H9 (cell line): ENCODE results near the gene STK38. TPM values are rescaled to one million over a fixed set of nuclear protein-coding genes. Genes with fewer than 3 reads are reported as not detected.

Experiments
- DNase-seq: peaks from one replicate; pipeline ENCODE4 v3.0.0-alpha.2; 2017
- H2AFZ ChIP-seq: one replicate; pipeline ENCODE4 v1.6.1; 2013; ENCODE audit warnings: mild to moderate bottlenecking, low read length, control low read depth, moderate library complexity
- H2AK5ac ChIP-seq: 2 replicates; pipeline ENCODE4 v1.6.1; 2013; ENCODE audit warnings: low read length, control low read depth, mixed read lengths; ENCODE audit not compliant: insufficient read length
- H2BK120ac ChIP-seq: one replicate; pipeline ENCODE4 v1.6.1; 2013; ENCODE audit warnings: low read depth, mild to moderate bottlenecking, low read length, control low read depth, inconsistent platforms; ENCODE audit not compliant: poor library complexity, severe bottlenecking
- H2BK12ac ChIP-seq: 2 replicates; pipeline ENCODE4 v1.6.1; 2013; ENCODE audit warnings: low read length, control low read depth, mixed read lengths, low read depth; ENCODE audit not compliant: insufficient read length
- H2BK15ac ChIP-seq: 2 replicates; pipeline ENCODE4 v1.6.1; 2013; ENCODE audit warnings: low read depth, low read length, control low read depth
- H2BK20ac ChIP-seq: one replicate; pipeline ENCODE4 v1.6.1; 2013; ENCODE audit warnings: low read depth, mild to moderate bottlenecking, low read length, control low read depth, inconsistent platforms; ENCODE audit not compliant: poor library complexity, severe bottlenecking
- H2BK5ac ChIP-seq: 2 replicates; pipeline ENCODE4 v1.6.1; 2013; ENCODE audit warnings: low read length, control low read depth, mixed read lengths; ENCODE audit not compliant: insufficient read length
- H3K14ac ChIP-seq: 2 replicates; pipeline ENCODE4 v1.6.1; 2013; ENCODE audit warnings: low read length, control low read depth; ENCODE audit not compliant: insufficient read depth
- H3K18ac ChIP-seq: 2 replicates; pipeline ENCODE4 v1.6.1; 2013; ENCODE audit warnings: low read depth, mild to moderate bottlenecking, mixed read lengths, low read length, control low read depth; ENCODE audit not compliant: insufficient read length
- H3K23ac ChIP-seq: 2 replicates; pipeline ENCODE4 v1.6.1; 2013; ENCODE audit warnings: low read length, control low read depth, mixed read lengths, low read depth; ENCODE audit not compliant: insufficient read length
- H3K23me2 ChIP-seq: 2 replicates; pipeline ENCODE4 v1.6.1; 2013; ENCODE audit warnings: low read depth, mild to moderate bottlenecking, mixed read lengths, low read length, control low read depth; ENCODE audit not compliant: insufficient read length, poor library complexity, severe bottlenecking
- H3K27ac ChIP-seq: 2 replicates; pipeline ENCODE4 v1.5.1; 2013; ENCODE audit warnings: low read length, control low read depth, mixed read lengths, low read depth; ENCODE audit not compliant: insufficient read length
- H3K27me3 ChIP-seq: 2 replicates; pipeline ENCODE4 v1.6.1; 2013; ENCODE audit warnings: low read length, control low read depth, inconsistent platforms; ENCODE audit not compliant: insufficient read depth
- H3K4ac ChIP-seq: 2 replicates; pipeline ENCODE4 v1.6.1; 2013; ENCODE audit warnings: low read depth, mild to moderate bottlenecking, control low read depth, inconsistent platforms, low read length, moderate library complexity
- H3K4me1 ChIP-seq: 2 replicates; pipeline ENCODE4 v1.6.1; 2013; ENCODE audit warnings: low read length, control low read depth, inconsistent platforms; ENCODE audit not compliant: insufficient read depth
- H3K4me2 ChIP-seq: 2 replicates; pipeline ENCODE4 v1.6.1; 2013; ENCODE audit warnings: low read length, control low read depth, mixed read lengths; ENCODE audit not compliant: insufficient read length, insufficient read depth
- H3K56ac ChIP-seq: 2 replicates; pipeline ENCODE4 v1.6.1; 2013; ENCODE audit warnings: low read depth, mild to moderate bottlenecking, mixed read lengths, low read length, control low read depth; ENCODE audit not compliant: insufficient read length
- H3K79me1 ChIP-seq: 2 replicates; pipeline ENCODE4 v1.6.1; 2013; ENCODE audit warnings: low read depth, mild to moderate bottlenecking, moderate library complexity, low read length, control low read depth, inconsistent platforms; ENCODE audit not compliant: insufficient read depth, poor library complexity, severe bottlenecking
- H3K79me2 ChIP-seq: 2 replicates; pipeline ENCODE4 v1.6.1; 2013; ENCODE audit warnings: low read length, control low read depth, inconsistent platforms; ENCODE audit not compliant: insufficient read depth
- H3K9ac ChIP-seq: 2 replicates; pipeline ENCODE4 v1.6.1; 2013; ENCODE audit warnings: low read length, control low read depth, mixed read lengths; ENCODE audit not compliant: insufficient read length; ENCODE audit errors: extremely low read depth
- H3K9me3 ChIP-seq: one replicate; pipeline ENCODE4 v1.6.1; 2013; ENCODE audit warnings: low read depth, low read length, inconsistent platforms; ENCODE audit not compliant: control insufficient read depth
- H3T11ph ChIP-seq: one replicate; pipeline ENCODE4 v1.6.1; 2013; ENCODE audit warnings: mild to moderate bottlenecking, low read length, control low read depth, inconsistent platforms
- H4K20me1 ChIP-seq: one replicate; pipeline ENCODE4 v1.6.1; 2013; ENCODE audit not compliant: control insufficient read depth, insufficient read length, insufficient read depth
- H4K5ac ChIP-seq: 2 replicates; pipeline ENCODE4 v1.6.1; 2013; ENCODE audit warnings: low read depth, mild to moderate bottlenecking, mixed read lengths, low read length, control low read depth; ENCODE audit not compliant: insufficient read length
- H4K8ac ChIP-seq: replicated peaks from 2 replicates; pipeline ENCODE4 v1.6.1; 2013; ENCODE audit warnings: low read length, control low read depth, mixed read lengths, low read depth; ENCODE audit not compliant: insufficient read length
- H4K91ac ChIP-seq: 2 replicates; pipeline ENCODE4 v1.6.1; 2013; ENCODE audit warnings: low read depth, mild to moderate bottlenecking, moderate library complexity, mixed read lengths, low read length, control low read depth; ENCODE audit not compliant: insufficient read length
- H3K27ac Mint-ChIP-seq, 3 experiments: 2 replicates in 2 of 3; 3 replicates in 1 of 3; pipeline ENCODE4 v1.8.0; 2020 to 2021; ENCODE audit warnings: mixed read lengths in 3 of 3, mild to moderate bottlenecking in 1 of 3, moderate library complexity in 1 of 3
- H3K27me3 Mint-ChIP-seq: 2 replicates; pipeline ENCODE4 v1.8.0; 2021; ENCODE audit warnings: low read depth, mild to moderate bottlenecking, moderate library complexity, mixed read lengths
- H3K36me3 Mint-ChIP-seq, 3 experiments: 2 replicates in 2 of 3; 3 replicates in 1 of 3; pipeline ENCODE4 v1.8.0; 2020 to 2021; ENCODE audit warnings: low read depth in 3 of 3, mixed read lengths in 3 of 3; ENCODE audit not compliant: insufficient read depth in 1 of 3
- H3K4me1 Mint-ChIP-seq, 2 experiments: 2 replicates each; pipeline ENCODE4 v1.8.0; 2020; ENCODE audit warnings: mixed read lengths in 2 of 2
- H3K4me3 Mint-ChIP-seq, 2 experiments: 2 replicates in 1 of 2; 3 replicates in 1 of 2; pipeline ENCODE4 v1.8.0; 2020 to 2021; ENCODE audit warnings: mild to moderate bottlenecking in 2 of 2, mixed read lengths in 2 of 2, moderate library complexity in 1 of 2
- H3K9me3 Mint-ChIP-seq, 2 experiments: 2 replicates in 1 of 2; 3 replicates in 1 of 2; pipeline ENCODE4 v1.8.0; 2020; ENCODE audit warnings: mild to moderate bottlenecking in 2 of 2, mixed read lengths in 2 of 2, moderate library complexity in 1 of 2
- CTCF ChIP-seq: fragments of 200-600 bp; sonication (generic); conservative IDR thresholded peaks from 3 replicates; pipeline ENCODE4 v1.8.0; 2021; ENCODE audit warnings: antibody characterized with exemption, mild to moderate bottlenecking
- WGBS: extraction: QIAGEN DNeasy Blood & Tissue Kit; methylation state at CpG from one replicate; pipeline ENCODE4 v1.1.7; 2013; ENCODE audit warnings: missing lambda C conversion rate, low lambda C conversion rate, mixed read lengths; ENCODE audit not compliant: insufficient read length; ENCODE audit errors: extremely low coverage; 5-methylcytosine and 5-hydroxymethylcytosine counted together
- total RNA-seq: library from RNA; stranded (reverse); gene quantifications from 2 replicates; pipeline ENCODE4 v1.2.1, GENCODE V29; 2021

The STK38 gene
- total RNA-seq, 1 experiment from 2014 or later, result 17.5 TPM

GRCh38 chr6:36526066-36526465 is 21.2 kb downstream of the STK38 start:
- TF ChIP-seq CTCF, result no peak
- H3K9ac ChIP-seq, result no peak overlapping the region
- H3T11ph ChIP-seq, result no peak overlapping the region
- H3K18ac ChIP-seq, result no peak overlapping the region
- no peaks in the 10 kb centered on the region for H3K23me2 ChIP-seq
- H2BK120ac ChIP-seq, result no peak overlapping the region
- H3K14ac ChIP-seq, result no peak overlapping the region
- no peak overlapping the region for H3K4me2 ChIP-seq
- H3K4me3 Mint-ChIP-seq, result no peak overlapping the region
- H3K9me3 Mint-ChIP-seq, result no peaks in the 10 kb centered on the region
- no peak overlapping the region for H2AK5ac ChIP-seq
- peaks cover 5 to 56% (median 49%) of the 10 kb centered on the region in 3 experiments; a peak in 5 of 7 replicates for H3K36me3 Mint-ChIP-seq
- no peak overlapping the region for H3K56ac ChIP-seq
- no peaks in the 10 kb centered on the region for H3K79me1 ChIP-seq
- H2BK15ac ChIP-seq, result no peak overlapping the region
- H2BK12ac ChIP-seq, result no peak overlapping the region
- DNase-seq, result no peak
- H3K9me3 ChIP-seq, result no peaks in the 10 kb centered on the region
- H2BK5ac ChIP-seq, result no peak overlapping the region
- no peaks in the 10 kb centered on the region for H3K4me1 ChIP-seq
- H3K4me1 Mint-ChIP-seq, result no peaks in the 10 kb centered on the region
- H4K8ac ChIP-seq, result no peak overlapping the region
- H2BK20ac ChIP-seq, result no peak overlapping the region
- H4K91ac ChIP-seq, result no peak overlapping the region
- H4K5ac ChIP-seq, result no peak overlapping the region
- no peaks in the 10 kb centered on the region for H4K20me1 ChIP-seq
- no peak overlapping the region for H3K27ac ChIP-seq
- H3K27me3 Mint-ChIP-seq, result no peaks in the 10 kb centered on the region
- no peak overlapping the region for H3K27ac Mint-ChIP-seq
- H2AFZ ChIP-seq, result no peak overlapping the region
- H3K79me2 ChIP-seq, result no peaks in the 10 kb centered on the region
- WGBS, result no CpG with 5 or more reads among the region's 2 CpGs
- H3K23ac ChIP-seq, result no peak overlapping the region
- no peaks in the 10 kb centered on the region for H3K27me3 ChIP-seq
- H3K4ac ChIP-seq, result no peak overlapping the region
